GM21381 (cell line): ENCODE data around the gene RTL1.

Experiments used
- ATAC-seq: cut with Tn5 transposase; IDR thresholded peaks from one replicate; pipeline ENCODE4 v1.9.1; 2021; ENCODE audit warnings: mild to moderate bottlenecking, moderate library complexity; ENCODE audit not compliant: unreplicated experiment

The RTL1 gene

GRCh38 chr14:100882026-100882967 lies 21.2 kb downstream of the RTL1 start:
- no peak for ATAC-seq

- ATAC-seq, result no peak
Measured at GRCh38 chr14:100881211-100882025, 22.1 kb downstream of the RTL1 start.

GRCh38 chr14:100880271-100881101 lies 23.0 kb downstream of the RTL1 start:
- no peak for ATAC-seq

- no peak for ATAC-seq
Measured at GRCh38 chr14:100879782-100880181, 23.7 kb downstream of the RTL1 start.

GRCh38 chr14:100879194-100879593 lies 24.3 kb downstream of the RTL1 start:
- ATAC-seq, result no peak

- ATAC-seq, result no peak
Measured at GRCh38 chr14:100878271-100879146, 25.0 kb downstream of the RTL1 start.

GRCh38 chr14:100875861-100876590 lies 27.5 kb downstream of the RTL1 start:
- ATAC-seq, result no peak

- ATAC-seq, result no peak
Measured at GRCh38 chr14:100875126-100875525, 28.4 kb downstream of the RTL1 start.

- no peak for ATAC-seq
Measured at GRCh38 chr14:100874411-100875091, 29.0 kb downstream of the RTL1 start.

GRCh38 chr14:100874051-100874410 lies 29.5 kb downstream of the RTL1 start:
- no peak for ATAC-seq

GRCh38 chr14:100873096-100873482 lies 30.4 kb downstream of the RTL1 start:
- no peak for ATAC-seq

GRCh38 chr14:100872259-100873095 lies 31.0 kb downstream of the RTL1 start:
- ATAC-seq, result no peak

- no peak for ATAC-seq
Measured at GRCh38 chr14:100871234-100872186, 32.0 kb downstream of the RTL1 start.

- ATAC-seq, result no peak
Measured at GRCh38 chr14:100868621-100869370, 34.7 kb downstream of the RTL1 start.

- no peak for ATAC-seq
Measured at GRCh38 chr14:100867631-100868315, 35.7 kb downstream of the RTL1 start.
